ENCODE data around the gene VPS26A. TPM values are rescaled to one million over a fixed set of nuclear protein-coding genes. Genes with fewer than 3 reads are reported as not detected.

The VPS26A gene
- total RNA-seq, 1 donor from 2014 or later: 51.1 TPM

GRCh38 chr10:69220507-69220906 lies 96.5 kb downstream of the VPS26A start:
- peak overlapping the region; percentile 83 for H3K27ac Mint-ChIP-seq
- no peaks in the 10 kb centered on the region for H3K36me3 Mint-ChIP-seq (ENCODE audit: insufficient read depth)
- no peaks in the 10 kb centered on the region for H3K9me3 Mint-ChIP-seq (ENCODE audit: low read depth)
- no peak for DNase-seq (ENCODE audit: low spot score, unreplicated experiment)
- peak overlapping the region; percentile 39 for H3K4me3 Mint-ChIP-seq (ENCODE audit: low read depth)
- TF ChIP-seq, protein P1, sequence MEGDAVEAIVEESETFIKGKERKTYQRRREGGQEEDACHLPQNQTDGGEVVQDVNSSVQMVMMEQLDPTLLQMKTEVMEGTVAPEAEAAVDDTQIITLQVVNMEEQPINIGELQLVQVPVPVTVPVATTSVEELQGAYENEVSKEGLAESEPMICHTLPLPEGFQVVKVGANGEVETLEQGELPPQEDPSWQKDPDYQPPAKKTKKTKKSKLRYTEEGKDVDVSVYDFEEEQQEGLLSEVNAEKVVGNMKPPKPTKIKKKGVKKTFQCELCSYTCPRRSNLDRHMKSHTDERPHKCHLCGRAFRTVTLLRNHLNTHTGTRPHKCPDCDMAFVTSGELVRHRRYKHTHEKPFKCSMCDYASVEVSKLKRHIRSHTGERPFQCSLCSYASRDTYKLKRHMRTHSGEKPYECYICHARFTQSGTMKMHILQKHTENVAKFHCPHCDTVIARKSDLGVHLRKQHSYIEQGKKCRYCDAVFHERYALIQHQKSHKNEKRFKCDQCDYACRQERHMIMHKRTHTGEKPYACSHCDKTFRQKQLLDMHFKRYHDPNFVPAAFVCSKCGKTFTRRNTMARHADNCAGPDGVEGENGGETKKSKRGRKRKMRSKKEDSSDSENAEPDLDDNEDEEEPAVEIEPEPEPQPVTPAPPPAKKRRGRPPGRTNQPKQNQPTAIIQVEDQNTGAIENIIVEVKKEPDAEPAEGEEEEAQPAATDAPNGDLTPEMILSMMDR (IDR thresholded peaks at IDR 0.05; ENCODE audit: unreplicated experiment): no peak
- peaks cover 3% of the 10 kb centered on the region for H3K27me3 Mint-ChIP-seq
- H3K4me1 Mint-ChIP-seq (ENCODE audit: low read depth): peaks cover 21% of the 10 kb centered on the region

Other genes with a start within 250 kb of the VPS26A start
- gene DDX50, start 222.9 kb upstream of the VPS26A start, total RNA-seq: 42.3 and 45.3 TPM in 2 replicates
- gene DDX21, start 168.0 kb upstream of the VPS26A start, total RNA-seq: 38.2 and 45.6 TPM in 2 replicates
- gene KIFBP, start 135.4 kb upstream of the VPS26A start, total RNA-seq: 26.7 and 28.0 TPM in 2 replicates
- not detected in 2 replicates for gene SRGN, start 36.1 kb upstream of the VPS26A start, total RNA-seq
- gene SUPV3L1, start 56.1 kb downstream of the VPS26A start, total RNA-seq: 35.9 and 36.6 TPM in 2 replicates
- 4.1 and 6.2 TPM in 2 replicates for gene HKDC1, start 96.2 kb downstream of the VPS26A start, total RNA-seq
- gene HK1, start 154.3 kb downstream of the VPS26A start, total RNA-seq: 32.5 and 35.6 TPM in 2 replicates